Kidney (tissue), 22 donors: ENCODE measurements around the gene TRPM1. TPM values are rescaled to one million over a fixed set of nuclear protein-coding genes. Genes with fewer than 3 reads are reported as not detected.

ENCODE experiments used
- DNase-seq, 5 donors: peaks; one replicate each; pipeline ENCODE4 v3.0.0-alpha.2; 2013 to 2020
- FAIRE-seq: peaks from 2 replicates; lab custom pipeline; 2012; peaks lifted over from hg19 to GRCh38; lab: Jason Lieb, UNC
- H3K27ac ChIP-seq, 2 donors: one replicate each; pipeline ENCODE4 v1.7.0; 2013; ENCODE audit warnings: low read depth in 2 of 2, low read length in 2 of 2, inconsistent platforms in 1 of 2
- H3K27me3 ChIP-seq: one replicate; pipeline ENCODE4 v1.7.1; 2013; ENCODE audit warnings: low read length, inconsistent platforms; ENCODE audit not compliant: control insufficient read depth, insufficient read depth
- H3K36me3 ChIP-seq, 3 donors: one replicate each; pipeline versions ENCODE4 v1.7.0 to v1.7.1; 2013; ENCODE audit warnings: low read length in 3 of 3, control low read depth in 1 of 3, inconsistent platforms in 1 of 3; ENCODE audit not compliant: insufficient read depth in 3 of 3, control insufficient read depth in 2 of 3
- H3K4me1 ChIP-seq, 3 donors: one replicate each; pipeline versions ENCODE4 v1.7.0 to v1.7.1; 2013; ENCODE audit warnings: low read length in 3 of 3, inconsistent platforms in 1 of 3, low read depth in 1 of 3; ENCODE audit not compliant: control insufficient read depth in 2 of 3, insufficient read depth in 2 of 3
- H3K4me3 ChIP-seq, 3 donors: one replicate each; pipeline versions ENCODE4 v1.7.0 to v1.8.1; 2013; ENCODE audit warnings: low read length in 3 of 3, control low read depth in 1 of 3, inconsistent platforms in 1 of 3
- H3K9ac ChIP-seq, 3 donors: one replicate each; pipeline versions ENCODE4 v1.7.0 to v1.7.1; 2013; ENCODE audit warnings: low read length in 3 of 3, control low read depth in 1 of 3, inconsistent platforms in 1 of 3
- H3K9me3 ChIP-seq, 3 donors: one replicate each; pipeline versions ENCODE4 v1.7.0 to v1.7.1; 2013; ENCODE audit warnings: low read length in 3 of 3, control low read depth in 1 of 3, inconsistent platforms in 1 of 3; ENCODE audit not compliant: control insufficient read depth in 2 of 3, insufficient read depth in 1 of 3
- intact Hi-C: fragments of 100-400 bp; cut with DNase I; formaldehyde crosslinking; loops from one replicate; pipeline ENCODE4 v1.11.1; 2022
- long read RNA-seq, 10 donors: library from polyadenylated mRNA in 1 of 10; unstranded in 1 of 10; transcript quantifications; one replicate each; pipeline ENCODE4 v2.0.0 and lab custom pipeline, GENCODE V29; 2021 to 2026
- polyA plus RNA-seq: library from polyadenylated mRNA; stranded (reverse); fragments of 350-450 nt; fragmentation: Illumina TruSeq; extraction: RNeasy Lipid Tissue Mini Kit (QIAGEN cat#74804); gene quantifications from one replicate; pipeline ENCODE4 v1.2.3, GENCODE V29; 2014; ENCODE audit warnings: low read depth, low replicate concordance; ENCODE audit not compliant: insufficient read depth
- total RNA-seq: library from RNA; stranded (reverse); fragmentation: NEBNext Ultra II Directional; extraction: Animal tissue kit (Norgen Biotek cat#: 25700); gene quantifications from one replicate; pipeline ENCODE4 v1.2.1, GENCODE V29; 2021
- TF ChIP-seq, protein P1 (sequence below): IDR thresholded peaks from 3 replicates; pipeline ENCODE4 v1.5.1; 2012; ENCODE audit warnings: mild to moderate bottlenecking, moderate library complexity, borderline replicate concordance; ENCODE audit not compliant: insufficient read depth; ENCODE audit errors: extremely low read depth
- donor health status: control.
- donor health status: control.
- donor health status: control.
- donor health status: control.
- donor health status: control.
- donor health status: DM: yes; HTN: yes; CAD: no.
- donor health status: Normal renal cell carcinoma (clear cell type).

The TRPM1 gene
- total RNA-seq, result not detected
- 1.3 TPM for polyA plus RNA-seq
- long read RNA-seq, donor 1, result 0 reads
- long read RNA-seq, donor 2, result 0 reads
- long read RNA-seq, donor 3, result 0 reads
- long read RNA-seq, donor 4, result 0 reads
- long read RNA-seq, donor 5, result 0 reads
- long read RNA-seq, donor 6, result 0 reads
- long read RNA-seq, donor 7, partial matches to known transcripts, result 1 of 1 reads
- long read RNA-seq, donor 7, other reads (novel, unspliced or antisense), result 0 of 1 reads
- long read RNA-seq, donor 8, result 0 reads
- long read RNA-seq, donor 9, result 0 reads
- long read RNA-seq, donor 10, result 0 reads

DNA sequence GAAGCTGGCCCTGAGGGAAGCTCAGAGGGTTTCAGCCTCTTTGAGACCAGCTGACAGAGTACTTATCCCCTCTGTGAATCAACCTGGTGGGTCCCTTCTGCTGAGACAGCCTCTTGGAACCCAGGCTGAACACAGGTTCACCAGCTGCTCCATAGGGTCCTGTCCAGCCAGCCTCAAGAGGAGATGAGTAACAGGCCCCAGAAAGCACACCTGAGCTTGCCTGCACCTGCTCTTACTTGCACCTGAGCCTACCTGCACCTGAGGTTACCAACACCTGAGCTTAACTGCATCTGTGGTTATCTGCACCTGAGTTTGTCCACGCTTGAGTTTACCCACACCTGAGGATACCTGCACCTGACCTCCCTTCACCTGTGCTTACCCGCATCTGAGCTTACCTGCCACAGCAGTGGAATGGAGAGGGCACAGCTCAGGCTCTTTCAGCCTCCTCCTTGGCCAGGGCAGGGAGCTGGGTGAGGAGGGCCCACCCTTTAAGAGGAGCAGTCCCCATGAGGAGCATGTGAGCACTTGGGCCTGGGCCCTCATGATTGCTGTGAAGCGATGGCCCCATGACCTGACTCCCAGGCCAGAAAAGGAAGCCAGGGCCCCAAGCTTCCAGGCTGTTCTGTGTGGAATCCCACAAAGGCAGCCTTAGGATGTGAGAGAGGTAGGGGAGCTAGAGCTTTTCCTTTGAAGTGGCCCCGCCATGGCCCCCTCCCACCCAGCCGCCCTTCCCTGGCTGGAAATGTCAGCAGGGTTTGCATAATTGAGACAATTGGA, at the start of gene TRPM1:
Gene TRPM1 (minus strand): TSS at position 464 of the 777 bp plus-strand sequence. CDS start 20,370 bp downstream, outside the sequence.
- H3K27ac ChIP-seq, result peak within 1 kb of the TSS; percentile 20 to 32
- DNase-seq (no peak), FAIRE-seq (no peak)
- no peaks in the 10 kb centered on the region for H3K27me3 ChIP-seq
- intact Hi-C loops, result no loop called here
- TF ChIP-seq, protein P1, sequence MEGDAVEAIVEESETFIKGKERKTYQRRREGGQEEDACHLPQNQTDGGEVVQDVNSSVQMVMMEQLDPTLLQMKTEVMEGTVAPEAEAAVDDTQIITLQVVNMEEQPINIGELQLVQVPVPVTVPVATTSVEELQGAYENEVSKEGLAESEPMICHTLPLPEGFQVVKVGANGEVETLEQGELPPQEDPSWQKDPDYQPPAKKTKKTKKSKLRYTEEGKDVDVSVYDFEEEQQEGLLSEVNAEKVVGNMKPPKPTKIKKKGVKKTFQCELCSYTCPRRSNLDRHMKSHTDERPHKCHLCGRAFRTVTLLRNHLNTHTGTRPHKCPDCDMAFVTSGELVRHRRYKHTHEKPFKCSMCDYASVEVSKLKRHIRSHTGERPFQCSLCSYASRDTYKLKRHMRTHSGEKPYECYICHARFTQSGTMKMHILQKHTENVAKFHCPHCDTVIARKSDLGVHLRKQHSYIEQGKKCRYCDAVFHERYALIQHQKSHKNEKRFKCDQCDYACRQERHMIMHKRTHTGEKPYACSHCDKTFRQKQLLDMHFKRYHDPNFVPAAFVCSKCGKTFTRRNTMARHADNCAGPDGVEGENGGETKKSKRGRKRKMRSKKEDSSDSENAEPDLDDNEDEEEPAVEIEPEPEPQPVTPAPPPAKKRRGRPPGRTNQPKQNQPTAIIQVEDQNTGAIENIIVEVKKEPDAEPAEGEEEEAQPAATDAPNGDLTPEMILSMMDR, result no peak
- H3K9ac ChIP-seq, result peak within 1 kb of the TSS in 1 of 3 donors; percentile 15
- H3K9me3 ChIP-seq, result no peaks in the 10 kb centered on the region
- H3K36me3 ChIP-seq, result no peaks in the 10 kb centered on the region
- no peak within 1 kb of the TSS for H3K4me3 ChIP-seq
- peaks cover 4 to 23% (median 6%) of the 10 kb centered on the region in 3 donors for H3K4me1 ChIP-seq

DNA sequence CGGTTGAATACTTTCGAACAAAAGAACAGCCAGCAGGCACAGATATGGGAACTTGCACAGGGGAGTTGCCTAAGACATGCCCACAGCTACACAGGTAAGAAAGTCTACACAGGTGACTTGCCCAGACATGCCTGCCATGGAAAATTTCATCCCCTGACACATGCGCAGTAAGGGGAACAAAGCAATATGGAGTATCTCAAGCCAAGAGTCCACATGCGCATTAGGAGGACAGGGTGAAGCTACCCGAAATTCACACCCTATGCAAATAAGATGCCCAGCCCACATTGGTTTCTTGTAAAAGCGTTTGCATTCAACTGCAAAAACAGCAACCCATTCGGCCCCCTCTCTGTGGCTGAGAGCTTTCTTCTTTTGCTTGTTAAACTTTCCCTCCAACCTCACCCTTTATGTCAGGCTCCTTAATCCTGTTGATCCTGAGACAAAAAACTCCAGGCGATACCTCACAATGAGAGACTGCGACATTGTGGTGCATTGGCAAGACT, 49.3 kb upstream of the TRPM1 start:
- no peak for FAIRE-seq
- H3K9ac ChIP-seq, result no peak overlapping the region

DNA sequence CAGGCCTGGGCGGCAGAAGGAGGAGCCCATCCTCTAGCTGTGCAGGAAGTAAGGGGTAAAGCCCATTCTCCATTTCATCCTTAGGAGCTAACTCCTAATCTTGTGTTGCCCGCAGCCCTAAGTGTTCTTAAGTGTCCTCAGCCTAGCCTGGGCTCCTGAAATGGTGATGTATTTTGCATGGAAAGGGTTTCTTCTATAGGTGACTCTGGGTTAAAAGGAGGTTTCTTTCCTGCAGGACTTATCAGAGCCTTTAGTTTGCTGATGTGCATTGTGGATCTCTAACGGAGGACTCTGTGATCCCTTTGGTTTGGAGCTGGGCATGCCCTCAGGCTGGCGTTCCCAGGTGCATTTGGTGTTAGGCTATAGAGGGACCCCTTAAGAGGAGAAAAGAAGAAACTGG, 48.5 kb upstream of the TRPM1 start:
- no peak for FAIRE-seq
- no peaks in the 10 kb centered on the region for H3K4me1 ChIP-seq
- H3K27ac ChIP-seq, result no peak overlapping the region
- no peak for DNase-seq
- no peaks in the 10 kb centered on the region for H3K36me3 ChIP-seq
- no peak overlapping the region for H3K4me3 ChIP-seq
- no peaks in the 10 kb centered on the region for H3K27me3 ChIP-seq
- TF ChIP-seq, protein P1, result no peak
- H3K9ac ChIP-seq, result no peak overlapping the region
- no peaks in the 10 kb centered on the region for H3K9me3 ChIP-seq
- intact Hi-C loops, result no loop called here

More for the DNA sequence above, 49.3 kb upstream of the TRPM1 start:
- Histone ChIP-seq H3K27me3 (no peaks in the 10 kb centered on the region), H3K9me3 (no peaks in the 10 kb centered on the region), H3K36me3 (no peaks in the 10 kb centered on the region), H3K4me1 (no peaks in the 10 kb centered on the region), H3K4me3 (no peak overlapping the region), H3K27ac (no peak overlapping the region)
- intact Hi-C loops, result no loop called here
- TF ChIP-seq, protein P1, result no peak
- DNase-seq, result no peak
